ENCODE results near the gene MBNL1. TPM values are rescaled to one million over a fixed set of nuclear protein-coding genes. Genes with fewer than 3 reads are reported as not detected.

The MBNL1 gene
- total and polyA plus RNA-seq, 2 of the 13 experiments (the other 11 are each of a cell fraction or from before 2014, with no cell fraction given): 27.1 to 55.4 TPM

- ATAC-seq: no peak
- intact Hi-C loops (cut with micrococcal nuclease; ENCODE audit: unreplicated experiment): no loop called here
Observed at GRCh38 chr3:152454076-152454875, 185.5 kb downstream of the MBNL1 start.

More at GRCh38 chr3:152454076-152454875, 185.5 kb downstream of the MBNL1 start:
- H4K20me1 ChIP-seq (ENCODE audit: insufficient read depth, low read length): no peaks in the 10 kb centered on the region
- DNase-seq (ENCODE audit: low spot score): no peak
- no TSS peak for BruUV-seq (replicated peaks)
- TF ChIP-seq FOXC1 (CRISPR knock-in tag; IDR thresholded peaks at IDR 0.05; ENCODE audit: borderline replicate concordance) (no peak), ESRRA (CRISPR knock-in tag; IDR thresholded peaks at IDR 0.05; ENCODE audit: low read depth) (no peak), SP1 (IDR thresholded peaks at IDR 0.05) (no peak), SP1 (CRISPR knock-in tag; IDR thresholded peaks at IDR 0.05) (no peak), RORA (CRISPR knock-in tag; IDR thresholded peaks at IDR 0.05) (no peak), ZNF451 (CRISPR knock-in tag; IDR thresholded peaks at IDR 0.05) (no peak), HNRNPH1 (optimal IDR thresholded peaks at IDR 0.05; ENCODE audit: low read depth, low read length) (no peak), ZNF772 (CRISPR knock-in tag; IDR thresholded peaks at IDR 0.05) (no peak), PRPF4 (IDR thresholded peaks at IDR 0.05; ENCODE audit: low read depth, low read length, poor library complexity, severe bottlenecking) (no peak), TFDP1 (CRISPR knock-in tag; IDR thresholded peaks at IDR 0.05; ENCODE audit: borderline replicate concordance) (no peak), ZNF550 (CRISPR knock-in tag; IDR thresholded peaks at IDR 0.05; ENCODE audit: borderline replicate concordance) (no peak), ZNF557 (CRISPR knock-in tag; IDR thresholded peaks at IDR 0.05) (no peak), DNMT3B (CRISPR knock-in tag; conservative IDR thresholded peaks at IDR 0.05) (no peak), ATRX (CRISPR knock-in tag; IDR thresholded peaks at IDR 0.05; ENCODE audit: borderline replicate concordance) (no peak), SIX1 (CRISPR knock-in tag; IDR thresholded peaks at IDR 0.05; ENCODE audit: borderline replicate concordance) (no peak), RCOR2 (CRISPR knock-in tag; IDR thresholded peaks at IDR 0.05) (no peak), POLR2G (IDR thresholded peaks at IDR 0.05; ENCODE audit: low read depth, low read length) (no peak)
- TF ChIP-seq, protein P1, sequence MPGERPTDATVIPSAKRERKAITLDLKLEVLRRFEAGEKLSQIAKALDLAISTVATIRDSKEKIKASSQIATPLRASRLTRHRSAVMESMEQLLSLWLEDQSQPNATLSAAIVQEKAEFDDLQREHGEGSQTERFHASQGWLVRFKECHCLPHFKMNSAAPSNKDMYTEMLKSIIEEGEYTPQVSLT (CRISPR knock-in tag; IDR thresholded peaks at IDR 0.05; ENCODE audit: borderline replicate concordance, low read depth): no peak
- TF ChIP-seq, protein P2, sequence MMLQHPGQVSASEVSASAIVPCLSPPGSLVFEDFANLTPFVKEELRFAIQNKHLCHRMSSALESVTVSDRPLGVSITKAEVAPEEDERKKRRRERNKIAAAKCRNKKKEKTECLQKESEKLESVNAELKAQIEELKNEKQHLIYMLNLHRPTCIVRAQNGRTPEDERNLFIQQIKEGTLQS (CRISPR knock-in tag; IDR thresholded peaks at IDR 0.05): no peak
- H3K4me3 ChIP-seq (replicated peaks in 1 of 3; ENCODE audit: insufficient read depth in 1 of 3, low read depth in 2 of 3, low read length in 3 of 3): no peak overlapping the region
- CTCF ChIA-PET (ENCODE audit: low intra/inter-chr PET ratio, low total read pairs): no interaction called here
- no peak overlapping the region for H2AFZ ChIP-seq (ENCODE audit: low read length)
- no peak for FAIRE-seq
- H3K79me2 ChIP-seq (ENCODE audit: insufficient read depth, low read length): no peaks in the 10 kb centered on the region
- no peaks in the 10 kb centered on the region for H3K27me3 ChIP-seq (ENCODE audit: control insufficient read depth in 1 of 2, insufficient read depth in 2 of 2, low read length in 2 of 2)
- no peaks in the 10 kb centered on the region for H3K4me1 ChIP-seq (ENCODE audit: insufficient read depth, low read length)
- in situ Hi-C loops (cut with HindIII; ENCODE audit: extremely low pct_ligation_motif_present, low pct_unique_long_range_greater_than_20kb): no loop called here
- WGBS (ENCODE audit: low lambda C conversion rate): 98% methylated on average over 6 of the region's 6 CpGs
- POLR2A ChIA-PET: no interaction called here
- H3K4me2 ChIP-seq (ENCODE audit: low read depth, low read length): no peak overlapping the region
- no peak overlapping the region for H3K27ac ChIP-seq (ENCODE audit: extremely low read length, insufficient read depth, low read length)
- peaks cover 11 to 45% of the 10 kb centered on the region in 2 experiments; a peak in 4 of 5 replicates for H3K36me3 ChIP-seq (replicated peaks in 1 of 2; ENCODE audit: control insufficient read depth in 1 of 2, insufficient read depth in 2 of 2, low read length in 2 of 2)
- no peaks in the 10 kb centered on the region for H3K9me3 ChIP-seq (ENCODE audit: low read length)
- H3K9ac ChIP-seq (ENCODE audit: insufficient read depth, low read depth, low read length): no peak overlapping the region
